ENCODE results near the gene NET1. TPM values are rescaled to one million over a fixed set of nuclear protein-coding genes. Genes with fewer than 3 reads are reported as not detected.

The NET1 gene
- polyA plus RNA-seq, 1 donor: 122 TPM

DNA sequence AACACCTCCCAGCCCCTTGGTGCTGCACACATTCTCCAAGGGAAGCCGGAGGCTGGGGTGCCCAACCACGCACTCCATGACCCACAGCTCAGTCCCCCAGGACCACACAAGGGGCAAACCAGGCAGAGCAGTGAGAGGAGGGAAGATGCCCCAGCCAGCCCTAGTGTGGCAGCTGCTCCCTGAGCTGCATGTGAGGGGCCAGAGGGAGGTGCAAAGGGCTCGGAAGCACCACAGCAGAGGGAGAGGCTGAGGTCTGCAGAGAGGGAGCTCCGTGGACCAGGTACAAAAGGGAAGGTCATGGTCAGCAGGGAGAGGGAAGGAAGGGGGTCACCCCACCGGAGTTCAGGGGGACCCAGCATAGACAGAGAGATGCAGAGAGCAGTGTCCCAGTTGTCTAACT, 88.6 kb downstream of the NET1 start:
- H3K4me3 ChIP-seq (ENCODE audit: low read length): no peak overlapping the region
- WGBS (ENCODE audit: insufficient coverage, low lambda C conversion rate): no CpG with 5 or more reads among the region's 5 CpGs
- H3K27ac ChIP-seq (ENCODE audit: low read length): no peak overlapping the region
- no peaks in the 10 kb centered on the region for H3K36me3 ChIP-seq (ENCODE audit: control insufficient read depth, insufficient read depth, low read length)
- peaks cover 7% of the 10 kb centered on the region for H3K9me3 ChIP-seq (ENCODE audit: control insufficient read depth, low read depth, low read length)
- peak in 1 of 2 donors; percentile 44 for DNase-seq
- no peaks in the 10 kb centered on the region for H3K27me3 ChIP-seq (ENCODE audit: control insufficient read depth, insufficient read depth, low read length)
- H3K4me1 ChIP-seq (ENCODE audit: control insufficient read depth, insufficient read depth, low read length): peaks cover 42% of the 10 kb centered on the region

DNA sequence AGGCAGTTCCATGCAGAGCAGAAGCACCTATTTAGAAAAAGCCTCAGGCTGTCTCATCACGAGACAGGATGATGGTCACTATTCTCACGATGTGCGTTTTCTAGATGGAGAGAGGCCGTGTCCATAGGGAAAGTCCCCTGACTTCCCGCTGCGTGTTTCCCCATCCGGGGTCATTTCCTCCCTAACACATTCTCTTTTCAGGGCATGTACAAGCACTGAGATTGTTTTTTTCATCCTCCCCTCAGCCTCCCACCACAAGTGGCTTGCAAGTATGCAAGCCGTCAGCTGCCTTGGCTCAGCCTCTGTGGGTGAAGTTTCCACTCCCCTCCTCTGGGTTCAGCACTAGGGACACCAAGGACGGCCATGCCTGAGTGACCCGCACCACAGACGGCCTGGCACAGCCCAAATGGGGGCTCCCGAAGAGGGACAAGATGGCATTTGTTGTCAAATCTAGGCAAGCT, 89.7 kb downstream of the NET1 start:
- no peak for DNase-seq
- Histone ChIP-seq H3K27ac (ENCODE audit: low read length) (no peak overlapping the region), H3K4me3 (ENCODE audit: low read length) (no peak overlapping the region), H3K4me1 (ENCODE audit: control insufficient read depth, insufficient read depth, low read length) (peaks cover 38% of the 10 kb centered on the region), H3K9me3 (ENCODE audit: control insufficient read depth, low read depth, low read length) (peaks cover 7% of the 10 kb centered on the region), H3K27me3 (ENCODE audit: control insufficient read depth, insufficient read depth, low read length) (no peaks in the 10 kb centered on the region), H3K36me3 (ENCODE audit: control insufficient read depth, insufficient read depth, low read length) (no peaks in the 10 kb centered on the region)
- no CpG with 5 or more reads among the region's 12 CpGs for WGBS (ENCODE audit: insufficient coverage, low lambda C conversion rate)

DNA sequence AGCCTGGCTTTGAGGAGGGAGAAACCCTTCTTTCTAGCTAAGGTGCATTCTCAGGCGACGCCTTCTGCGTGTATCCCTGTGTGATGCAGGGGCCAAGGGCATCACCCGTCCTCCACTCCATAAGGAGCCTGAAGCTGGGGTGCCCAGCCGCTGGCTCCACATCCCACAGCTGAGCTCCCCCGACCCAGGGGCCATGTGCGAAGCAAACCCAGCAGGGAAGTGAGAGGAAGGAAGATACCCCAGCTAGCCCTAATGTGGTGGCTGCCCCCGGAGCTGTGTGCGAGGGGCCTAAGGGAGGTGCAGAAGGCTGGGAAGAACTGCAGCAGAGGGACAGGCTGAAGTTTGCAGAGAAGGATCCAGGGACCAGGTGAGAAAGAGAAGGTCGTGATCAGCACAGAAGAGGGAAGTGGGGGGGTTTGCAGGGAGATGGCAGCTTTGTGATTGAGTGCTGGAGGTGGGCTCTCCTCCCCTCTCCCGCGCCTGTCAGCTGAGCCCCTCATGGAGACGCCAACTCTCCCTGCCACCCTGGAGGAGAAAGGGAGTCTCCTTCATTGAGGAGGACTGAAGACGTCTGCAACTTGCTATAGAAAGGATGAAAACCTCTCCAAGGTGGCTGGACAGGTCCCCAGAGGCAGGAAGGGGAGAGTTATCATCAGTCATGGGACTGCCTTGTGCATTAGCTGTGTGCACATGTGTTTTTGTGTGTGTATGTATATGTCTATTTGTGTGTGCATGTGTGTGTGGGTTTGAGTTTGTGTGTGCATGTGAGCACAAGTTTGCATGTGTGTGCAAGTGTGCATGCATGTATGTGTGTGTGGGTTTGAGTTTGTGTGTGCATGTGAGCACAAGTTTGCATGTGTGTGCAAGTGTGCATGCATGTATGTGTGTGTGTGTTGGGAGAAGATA, 90.5 kb downstream of the NET1 start:
- Histone ChIP-seq H3K9me3 (ENCODE audit: control insufficient read depth, low read depth, low read length) (peaks cover 7% of the 10 kb centered on the region), H3K36me3 (ENCODE audit: control insufficient read depth, insufficient read depth, low read length) (no peaks in the 10 kb centered on the region), H3K27me3 (ENCODE audit: control insufficient read depth, insufficient read depth, low read length) (no peaks in the 10 kb centered on the region), H3K4me1 (ENCODE audit: control insufficient read depth, insufficient read depth, low read length) (peaks cover 38% of the 10 kb centered on the region), H3K27ac (ENCODE audit: low read length) (no peak overlapping the region), H3K4me3 (ENCODE audit: low read length) (no peak overlapping the region)
- no peak for DNase-seq
- WGBS (ENCODE audit: insufficient coverage, low lambda C conversion rate): no CpG with 5 or more reads among the region's 14 CpGs

- Histone ChIP-seq H3K9me3 (ENCODE audit: control insufficient read depth, low read depth, low read length) (peaks cover 6% of the 10 kb centered on the region), H3K36me3 (ENCODE audit: control insufficient read depth, insufficient read depth, low read length) (no peaks in the 10 kb centered on the region), H3K4me1 (ENCODE audit: control insufficient read depth, insufficient read depth, low read length) (peaks cover 38% of the 10 kb centered on the region), H3K27ac (ENCODE audit: low read length) (peak overlapping the region; percentile 50), H3K4me3 (ENCODE audit: low read length) (no peak overlapping the region), H3K27me3 (ENCODE audit: control insufficient read depth, insufficient read depth, low read length) (no peaks in the 10 kb centered on the region)
- peak; percentile 74 to 82 for DNase-seq
- no CpG with 5 or more reads among the region's 3 CpGs for WGBS (ENCODE audit: insufficient coverage, low lambda C conversion rate)
Measured at GRCh38 chr10:5503477-5503835, 91.1 kb downstream of the NET1 start.

- peaks cover 38% of the 10 kb centered on the region for H3K4me1 ChIP-seq (ENCODE audit: control insufficient read depth, insufficient read depth, low read length)
- no CpG with 5 or more reads among the region's 18 CpGs for WGBS (ENCODE audit: insufficient coverage, low lambda C conversion rate)
- peak in 1 of 2 donors; percentile 44 for DNase-seq
- no peaks in the 10 kb centered on the region for H3K36me3 ChIP-seq (ENCODE audit: control insufficient read depth, insufficient read depth, low read length)
- no peaks in the 10 kb centered on the region for H3K9me3 ChIP-seq (ENCODE audit: control insufficient read depth, low read depth, low read length)
- no peak overlapping the region for H3K4me3 ChIP-seq (ENCODE audit: low read length)
- H3K27me3 ChIP-seq (ENCODE audit: control insufficient read depth, insufficient read depth, low read length): no peaks in the 10 kb centered on the region
- peak overlapping the region; percentile 50 for H3K27ac ChIP-seq (ENCODE audit: low read length)
Measured at GRCh38 chr10:5504146-5505072, 92.1 kb downstream of the NET1 start.

- Histone ChIP-seq H3K27me3 (ENCODE audit: control insufficient read depth, insufficient read depth, low read length) (no peaks in the 10 kb centered on the region), H3K9me3 (ENCODE audit: control insufficient read depth, low read depth, low read length) (no peaks in the 10 kb centered on the region), H3K4me1 (ENCODE audit: control insufficient read depth, insufficient read depth, low read length) (peaks cover 30% of the 10 kb centered on the region), H3K36me3 (ENCODE audit: control insufficient read depth, insufficient read depth, low read length) (no peaks in the 10 kb centered on the region), H3K27ac (ENCODE audit: low read length) (no peak overlapping the region), H3K4me3 (ENCODE audit: low read length) (no peak overlapping the region)
- DNase-seq: no peak
- WGBS (ENCODE audit: insufficient coverage, low lambda C conversion rate): no CpG with 5 or more reads among the region's 2 CpGs
Measured at GRCh38 chr10:5506246-5506645, 93.9 kb downstream of the NET1 start.

GRCh38 chr10:5506751-5507648, 94.6 kb downstream of the NET1 start:
- DNase-seq: no peak
- peaks cover 4% of the 10 kb centered on the region for H3K9me3 ChIP-seq (ENCODE audit: control insufficient read depth, low read depth, low read length)
- H3K36me3 ChIP-seq (ENCODE audit: control insufficient read depth, insufficient read depth, low read length): no peaks in the 10 kb centered on the region
- H3K27me3 ChIP-seq (ENCODE audit: control insufficient read depth, insufficient read depth, low read length): no peaks in the 10 kb centered on the region
- H3K4me3 ChIP-seq (ENCODE audit: low read length): no peak overlapping the region
- no CpG with 5 or more reads among the region's 19 CpGs for WGBS (ENCODE audit: insufficient coverage, low lambda C conversion rate)
- H3K27ac ChIP-seq (ENCODE audit: low read length): no peak overlapping the region
- H3K4me1 ChIP-seq (ENCODE audit: control insufficient read depth, insufficient read depth, low read length): peaks cover 30% of the 10 kb centered on the region

GRCh38 chr10:5507649-5508131, 95.3 kb downstream of the NET1 start:
- Histone ChIP-seq H3K36me3 (ENCODE audit: control insufficient read depth, insufficient read depth, low read length) (no peaks in the 10 kb centered on the region), H3K9me3 (ENCODE audit: control insufficient read depth, low read depth, low read length) (peaks cover 4% of the 10 kb centered on the region), H3K4me1 (ENCODE audit: control insufficient read depth, insufficient read depth, low read length) (peaks cover 25% of the 10 kb centered on the region), H3K27me3 (ENCODE audit: control insufficient read depth, insufficient read depth, low read length) (no peaks in the 10 kb centered on the region), H3K27ac (ENCODE audit: low read length) (no peak overlapping the region), H3K4me3 (ENCODE audit: low read length) (no peak overlapping the region)
- no CpG with 5 or more reads among the region's 14 CpGs for WGBS (ENCODE audit: insufficient coverage, low lambda C conversion rate)
- no peak for DNase-seq

DNA sequence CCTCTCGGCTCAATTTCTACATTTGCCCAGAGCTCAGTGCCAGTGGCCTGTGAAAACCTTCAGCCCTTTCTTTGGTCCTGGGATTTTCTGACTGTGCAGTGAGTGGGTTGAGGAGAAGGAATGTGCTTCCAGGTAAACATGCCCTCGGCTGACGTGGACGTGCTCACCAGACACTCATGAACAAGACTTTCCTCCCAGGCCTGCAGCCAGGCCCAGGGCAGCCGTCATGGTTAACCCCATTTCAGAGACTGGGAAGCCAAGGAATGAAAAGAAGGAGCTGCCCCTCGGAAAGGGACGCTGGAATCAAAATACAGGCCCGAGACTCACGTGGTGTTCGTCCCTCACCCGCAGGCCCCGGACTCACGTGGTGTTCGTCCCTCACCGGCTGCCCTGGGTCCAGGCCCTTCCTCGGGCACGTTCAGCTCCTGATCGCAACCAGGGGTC, 95.8 kb downstream of the NET1 start:
- Histone ChIP-seq H3K36me3 (ENCODE audit: control insufficient read depth, insufficient read depth, low read length) (no peaks in the 10 kb centered on the region), H3K27ac (ENCODE audit: low read length) (no peak overlapping the region), H3K4me3 (ENCODE audit: low read length) (no peak overlapping the region), H3K9me3 (ENCODE audit: control insufficient read depth, low read depth, low read length) (peaks cover 4% of the 10 kb centered on the region), H3K27me3 (ENCODE audit: control insufficient read depth, insufficient read depth, low read length) (no peaks in the 10 kb centered on the region), H3K4me1 (ENCODE audit: control insufficient read depth, insufficient read depth, low read length) (peaks cover 20% of the 10 kb centered on the region)
- DNase-seq: no peak
- no CpG with 5 or more reads among the region's 18 CpGs for WGBS (ENCODE audit: insufficient coverage, low lambda C conversion rate)

Data from large intestine (tissue), 3 donors.